ENCODE measurements around the gene FBXO38.

Gene FBXO38

DNA sequence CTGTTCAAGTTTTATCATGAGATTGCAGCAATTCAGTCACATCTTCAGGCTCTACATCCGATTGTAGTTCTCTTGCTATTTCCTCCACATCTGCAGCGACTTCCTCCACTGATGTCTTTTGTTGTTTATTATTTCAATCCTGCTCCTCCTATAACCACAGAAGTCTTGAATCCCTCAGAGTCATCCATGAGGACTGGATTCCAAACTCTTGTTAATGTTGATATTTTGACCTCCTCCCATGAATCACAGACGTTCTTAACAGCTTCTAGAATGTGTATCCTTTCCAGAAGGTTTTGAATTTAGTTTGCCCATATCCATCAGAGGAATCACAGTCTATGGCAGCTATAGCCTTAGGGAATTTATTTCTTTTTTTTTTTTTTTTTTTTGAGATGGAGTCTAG lies 3.6 kb downstream of the FBXO38 start:
- no peak for DNase-seq

- DNase-seq: no peak
Observed at GRCh38 chr5:148388696-148389095, 4.9 kb downstream of the FBXO38 start.

DNA sequence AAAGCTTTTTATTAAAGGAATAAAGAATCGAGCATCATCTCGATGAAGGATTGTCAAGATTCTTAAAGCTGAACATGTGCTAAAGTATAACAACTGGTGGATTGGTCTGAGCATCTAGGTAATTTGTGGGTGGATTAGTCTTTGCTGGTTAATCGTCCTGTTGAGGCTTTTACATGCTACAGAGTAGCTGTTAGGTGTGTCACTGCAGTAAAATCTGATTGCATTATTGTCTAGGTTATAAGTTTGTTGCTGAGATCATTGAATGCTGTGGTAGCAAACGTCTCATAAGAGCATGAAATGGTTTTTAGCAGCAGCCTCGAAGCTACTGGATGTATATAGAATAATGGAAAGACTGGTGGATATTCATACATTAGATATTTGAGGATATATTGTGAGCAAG lies 7.2 kb downstream of the FBXO38 start:
- DNase-seq: no peak

DNA sequence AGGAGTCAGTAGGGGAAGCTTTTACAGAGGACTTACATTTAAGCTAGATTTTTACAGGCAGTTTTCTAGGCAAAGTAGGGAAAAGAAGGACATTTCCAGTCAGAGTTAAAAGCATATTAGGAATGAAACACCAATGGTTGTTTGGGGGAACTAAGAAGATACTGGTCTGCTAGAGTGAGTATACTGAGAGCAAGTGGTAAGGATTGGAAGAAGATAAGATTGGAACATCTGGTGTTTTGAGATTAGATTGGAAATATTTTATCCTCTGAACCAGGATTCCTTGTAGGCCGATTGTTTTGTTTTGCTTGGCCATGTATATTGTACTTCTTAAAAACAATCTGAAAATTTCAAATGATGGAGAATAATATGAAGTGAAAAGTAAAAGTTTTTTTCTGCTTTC lies 7.7 kb downstream of the FBXO38 start:
- no peak for DNase-seq

- no peak for DNase-seq
Observed at GRCh38 chr5:148393390-148393741, 9.6 kb downstream of the FBXO38 start.

GRCh38 chr5:148394587-148395019 lies 10.8 kb downstream of the FBXO38 start:
- DNase-seq: no peak

GRCh38 chr5:148395031-148395430 lies 11.3 kb downstream of the FBXO38 start:
- DNase-seq: no peak

DNA sequence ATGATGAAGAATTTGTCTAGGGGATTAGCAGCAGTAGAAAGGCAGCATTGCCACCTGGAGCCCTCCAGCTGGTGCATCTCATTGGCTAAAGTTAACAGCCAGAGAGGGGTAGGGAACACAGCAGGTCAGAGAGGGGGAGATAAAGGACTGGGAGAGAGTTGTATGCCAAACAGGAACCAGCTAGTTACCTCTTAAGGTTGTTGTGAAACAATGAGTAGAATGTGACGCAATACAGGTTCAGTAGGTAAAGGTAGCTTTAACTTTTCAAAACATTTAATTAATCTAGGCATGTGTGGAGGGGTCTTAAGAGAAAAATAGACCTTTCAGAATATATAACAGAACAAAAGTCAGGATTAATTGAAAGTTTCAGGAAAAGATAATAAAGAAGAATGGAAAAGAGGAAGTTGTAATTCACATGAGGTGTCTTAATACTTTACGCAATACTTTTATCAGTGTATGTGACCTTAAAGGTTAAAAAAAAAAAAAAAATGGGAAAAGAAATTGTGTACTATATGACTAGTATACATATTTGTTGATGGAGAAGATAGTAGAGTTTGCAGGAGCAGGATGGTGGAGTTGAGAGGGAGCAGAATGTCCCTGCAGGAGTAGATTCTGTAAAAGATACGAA lies 14.3 kb downstream of the FBXO38 start:
- no peak for DNase-seq

- DNase-seq: no peak
Observed at GRCh38 chr5:148398698-148399121, 15.0 kb downstream of the FBXO38 start.

DNA sequence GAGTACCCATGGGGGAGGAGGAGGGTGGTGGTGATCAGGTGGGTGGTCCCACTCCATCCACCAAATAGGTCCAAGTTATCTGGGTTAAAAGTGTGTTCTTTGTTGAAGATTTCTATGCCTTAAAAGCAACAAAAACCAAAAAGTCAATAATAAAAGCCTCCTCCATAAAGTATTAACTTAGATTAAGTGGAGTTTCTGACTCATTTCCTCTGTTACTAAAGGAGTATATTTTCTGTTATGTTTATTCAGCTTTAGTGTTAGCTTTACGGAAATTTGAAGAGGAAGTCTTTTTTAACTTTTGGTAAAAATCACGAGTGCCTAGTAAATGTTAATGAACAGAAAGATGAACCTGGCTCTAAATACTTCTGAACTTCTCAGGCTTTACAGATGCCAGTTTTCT lies 17.8 kb downstream of the FBXO38 start:
- DNase-seq: no peak

GRCh38 chr5:148403344-148403743 lies 19.6 kb downstream of the FBXO38 start:
- DNase-seq: no peak

DNA sequence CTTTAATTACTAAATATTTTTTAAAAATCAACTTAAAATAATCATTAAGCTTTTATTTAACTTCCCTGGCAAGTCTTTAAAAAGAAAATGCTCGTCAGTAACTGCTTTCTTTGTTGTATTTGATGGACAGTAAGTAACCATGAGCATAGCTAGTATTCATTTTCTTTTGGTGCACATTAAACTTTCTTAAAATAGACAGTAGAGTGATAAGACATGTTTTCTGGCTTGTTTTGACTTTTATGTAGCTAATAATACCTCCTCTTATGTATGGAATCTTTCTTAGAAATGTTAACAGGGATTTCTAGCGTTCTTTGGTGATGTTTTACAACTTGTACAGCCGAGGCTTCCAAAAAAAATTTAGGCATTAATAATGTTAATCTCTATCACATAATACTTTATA lies 22.6 kb downstream of the FBXO38 start:
- no peak for DNase-seq

DNA sequence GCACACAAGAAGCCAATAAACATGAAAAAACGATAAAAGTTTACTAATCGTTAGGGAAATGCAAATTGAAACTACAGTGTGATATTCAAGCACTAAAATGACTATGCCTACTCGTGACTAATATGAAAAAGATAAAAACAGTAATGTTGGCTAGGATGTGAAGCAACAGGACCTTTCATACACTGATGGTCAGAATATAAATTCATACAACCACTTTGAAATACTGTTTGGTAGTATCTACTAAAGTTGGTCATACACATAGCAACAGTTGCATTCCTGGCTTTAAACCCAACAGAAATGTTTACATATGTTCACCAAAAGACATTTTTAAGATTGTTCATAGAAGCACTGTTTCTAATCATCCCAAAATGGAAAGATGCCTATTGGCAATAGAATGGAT lies 24.3 kb downstream of the FBXO38 start:
- no peak for DNase-seq

DNA sequence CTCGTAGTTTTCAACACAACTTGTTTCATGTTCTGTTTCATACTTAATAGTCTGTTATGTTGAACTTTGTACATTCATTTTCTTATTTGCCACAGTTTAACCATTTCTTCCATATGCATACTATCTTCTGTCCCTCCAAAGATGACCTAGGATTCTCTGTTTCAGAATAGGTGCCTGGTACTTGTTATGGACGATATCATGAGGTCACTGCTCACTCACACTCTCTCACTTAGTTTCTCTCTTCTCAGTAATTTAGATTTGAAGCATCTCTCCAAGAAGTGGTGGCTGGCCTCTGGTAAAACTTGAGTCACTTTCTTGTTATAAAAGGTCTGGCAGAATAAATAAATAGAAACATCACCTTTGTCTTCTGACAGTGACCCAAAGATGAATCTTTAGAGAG lies 28.4 kb downstream of the FBXO38 start:
- DNase-seq: no peak

GRCh38 chr5:148414833-148415232 lies 31.1 kb downstream of the FBXO38 start:
- no peak for DNase-seq

GRCh38 chr5:148416416-148416815 lies 32.7 kb downstream of the FBXO38 start:
- no peak for DNase-seq

DNA sequence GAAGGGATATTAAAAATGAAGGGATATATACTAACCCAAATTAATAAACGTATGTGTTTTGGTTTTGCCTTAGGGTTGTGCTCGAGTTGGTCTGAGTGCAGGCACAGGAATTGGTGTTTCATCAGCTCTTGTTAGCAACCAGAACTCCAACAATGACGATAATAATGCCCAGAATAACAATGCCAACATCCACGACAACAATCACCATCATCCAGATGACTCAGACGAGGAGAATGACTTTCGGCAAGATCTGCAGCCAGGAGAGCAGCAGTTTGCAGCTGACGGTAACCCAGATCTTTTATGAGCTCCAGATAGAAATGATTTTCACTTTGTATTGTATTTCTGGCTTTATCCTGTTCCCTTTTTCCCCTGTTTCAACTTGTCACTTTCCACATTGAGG lies 33.2 kb downstream of the FBXO38 start:
- no peak for DNase-seq

DNA sequence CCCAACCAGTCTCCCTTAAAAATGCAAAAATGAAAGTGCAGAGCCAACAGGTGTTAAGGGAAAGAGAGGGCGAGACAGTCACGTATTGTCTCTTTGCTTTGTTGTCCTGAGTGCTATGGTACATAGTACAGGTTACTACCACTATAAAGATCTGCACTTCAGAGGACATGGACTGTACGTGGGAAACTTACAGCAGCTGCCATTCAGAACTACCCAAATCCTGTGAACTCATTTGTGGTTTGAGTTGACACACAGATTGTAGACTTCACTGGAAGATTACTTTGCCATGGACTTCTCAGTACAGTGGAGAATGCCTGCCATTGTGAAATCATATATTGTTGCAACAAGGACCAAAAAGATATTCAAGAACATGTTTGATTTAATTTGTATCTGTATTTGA lies 34.8 kb downstream of the FBXO38 start:
- DNase-seq: no peak

- DNase-seq: no peak
Observed at GRCh38 chr5:148421661-148422060, 37.9 kb downstream of the FBXO38 start.

DNA sequence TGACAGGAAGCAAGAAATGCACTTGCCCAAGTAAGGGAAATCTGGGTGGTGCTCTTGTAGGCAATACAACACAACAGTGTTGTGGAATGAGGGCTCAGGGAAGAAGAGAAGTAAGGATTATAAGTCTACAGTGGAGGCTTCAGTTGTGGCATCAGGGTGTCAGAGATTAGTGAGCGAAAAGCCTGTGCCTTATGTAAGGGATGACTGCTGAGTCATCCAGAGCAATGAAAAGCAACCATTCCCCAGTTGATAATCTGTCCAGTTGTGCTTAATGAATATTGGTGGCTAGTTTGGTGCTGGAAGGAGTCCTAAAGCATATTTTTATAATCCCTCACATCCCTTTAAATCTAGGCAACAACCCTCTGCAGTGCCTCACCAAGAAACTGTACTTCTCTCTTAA lies 42.0 kb downstream of the FBXO38 start:
- DNase-seq: no peak

GRCh38 chr5:148426514-148426913 lies 42.8 kb downstream of the FBXO38 start:
- DNase-seq: no peak

- DNase-seq: no peak
Observed at GRCh38 chr5:148427370-148428042, 43.7 kb downstream of the FBXO38 start.

DNA sequence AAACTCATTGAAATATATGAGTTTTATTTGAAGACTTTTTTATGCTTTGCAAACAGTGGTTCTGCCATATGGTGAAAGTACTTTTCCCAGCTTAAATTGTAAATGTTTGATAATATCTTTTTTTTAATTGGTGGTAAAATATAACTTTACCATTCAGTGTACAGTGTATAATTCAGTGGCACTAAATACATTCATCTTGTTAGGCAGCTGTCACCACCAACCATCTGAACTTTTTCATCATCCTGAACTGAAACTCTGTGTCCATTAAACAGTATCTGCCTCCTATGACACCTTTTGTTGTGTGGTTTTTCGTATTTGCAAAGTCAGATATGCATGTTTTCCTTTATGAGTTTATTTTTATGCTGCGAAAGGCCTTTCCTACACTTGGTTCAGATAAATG lies 45.1 kb downstream of the FBXO38 start:
- DNase-seq: no peak

- DNase-seq: no peak
Observed at GRCh38 chr5:148433826-148434225, 50.1 kb downstream of the FBXO38 start.

GRCh38 chr5:148436029-148436428 lies 52.3 kb downstream of the FBXO38 start:
- DNase-seq: no peak
